SK-N-SH (cell line): Measurements from ENCODE around the gene MAP2K5.

Source experiments
- TF ChIP-seq, protein P1 (sequence below): fragments of 150-350 bp; IDR thresholded peaks from 2 replicates; pipeline ENCODE4 v1.6.1; 2016; ENCODE audit warnings: mild to moderate bottlenecking, low read depth, low read length
- TF ChIP-seq, protein P2 (sequence below): fragments of 200-600 bp; sonication (generic); IDR thresholded peaks from 2 replicates; pipeline ENCODE4 v1.6.1; 2017; ENCODE audit warnings: antibody characterized with exemption, mild to moderate bottlenecking, moderate library complexity
- TF ChIP-seq, protein P3 (sequence below): IDR thresholded peaks from 2 replicates; pipeline ENCODE4 v1.6.1; 2012; ENCODE audit warnings: mild to moderate bottlenecking, low read depth, low read length, moderate library complexity

DNA sequence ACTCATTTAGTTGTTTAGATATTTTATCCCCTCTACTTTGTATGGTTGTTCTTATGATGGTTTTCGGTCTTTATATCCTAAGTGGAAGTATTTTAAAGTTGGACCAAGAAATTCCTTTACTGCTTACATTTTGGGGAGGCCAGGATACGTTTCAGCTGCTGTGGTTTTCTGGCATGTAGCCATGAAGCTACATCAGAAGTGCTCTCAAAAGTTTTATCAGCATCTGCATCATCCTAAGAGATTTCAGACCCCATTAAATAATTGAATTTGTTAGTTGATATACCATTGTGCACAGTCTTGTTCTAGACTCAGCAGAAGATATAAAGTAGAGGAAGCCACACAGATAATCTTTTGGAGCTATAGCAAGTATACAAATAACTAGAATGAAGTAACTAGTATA lies 232.7 kb downstream of the MAP2K5 start:
- TF ChIP-seq, protein P1, sequence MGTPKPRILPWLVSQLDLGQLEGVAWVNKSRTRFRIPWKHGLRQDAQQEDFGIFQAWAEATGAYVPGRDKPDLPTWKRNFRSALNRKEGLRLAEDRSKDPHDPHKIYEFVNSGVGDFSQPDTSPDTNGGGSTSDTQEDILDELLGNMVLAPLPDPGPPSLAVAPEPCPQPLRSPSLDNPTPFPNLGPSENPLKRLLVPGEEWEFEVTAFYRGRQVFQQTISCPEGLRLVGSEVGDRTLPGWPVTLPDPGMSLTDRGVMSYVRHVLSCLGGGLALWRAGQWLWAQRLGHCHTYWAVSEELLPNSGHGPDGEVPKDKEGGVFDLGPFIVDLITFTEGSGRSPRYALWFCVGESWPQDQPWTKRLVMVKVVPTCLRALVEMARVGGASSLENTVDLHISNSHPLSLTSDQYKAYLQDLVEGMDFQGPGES, result no peak
- TF ChIP-seq, protein P2, sequence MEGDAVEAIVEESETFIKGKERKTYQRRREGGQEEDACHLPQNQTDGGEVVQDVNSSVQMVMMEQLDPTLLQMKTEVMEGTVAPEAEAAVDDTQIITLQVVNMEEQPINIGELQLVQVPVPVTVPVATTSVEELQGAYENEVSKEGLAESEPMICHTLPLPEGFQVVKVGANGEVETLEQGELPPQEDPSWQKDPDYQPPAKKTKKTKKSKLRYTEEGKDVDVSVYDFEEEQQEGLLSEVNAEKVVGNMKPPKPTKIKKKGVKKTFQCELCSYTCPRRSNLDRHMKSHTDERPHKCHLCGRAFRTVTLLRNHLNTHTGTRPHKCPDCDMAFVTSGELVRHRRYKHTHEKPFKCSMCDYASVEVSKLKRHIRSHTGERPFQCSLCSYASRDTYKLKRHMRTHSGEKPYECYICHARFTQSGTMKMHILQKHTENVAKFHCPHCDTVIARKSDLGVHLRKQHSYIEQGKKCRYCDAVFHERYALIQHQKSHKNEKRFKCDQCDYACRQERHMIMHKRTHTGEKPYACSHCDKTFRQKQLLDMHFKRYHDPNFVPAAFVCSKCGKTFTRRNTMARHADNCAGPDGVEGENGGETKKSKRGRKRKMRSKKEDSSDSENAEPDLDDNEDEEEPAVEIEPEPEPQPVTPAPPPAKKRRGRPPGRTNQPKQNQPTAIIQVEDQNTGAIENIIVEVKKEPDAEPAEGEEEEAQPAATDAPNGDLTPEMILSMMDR, result no peak
- TF ChIP-seq, protein P3, sequence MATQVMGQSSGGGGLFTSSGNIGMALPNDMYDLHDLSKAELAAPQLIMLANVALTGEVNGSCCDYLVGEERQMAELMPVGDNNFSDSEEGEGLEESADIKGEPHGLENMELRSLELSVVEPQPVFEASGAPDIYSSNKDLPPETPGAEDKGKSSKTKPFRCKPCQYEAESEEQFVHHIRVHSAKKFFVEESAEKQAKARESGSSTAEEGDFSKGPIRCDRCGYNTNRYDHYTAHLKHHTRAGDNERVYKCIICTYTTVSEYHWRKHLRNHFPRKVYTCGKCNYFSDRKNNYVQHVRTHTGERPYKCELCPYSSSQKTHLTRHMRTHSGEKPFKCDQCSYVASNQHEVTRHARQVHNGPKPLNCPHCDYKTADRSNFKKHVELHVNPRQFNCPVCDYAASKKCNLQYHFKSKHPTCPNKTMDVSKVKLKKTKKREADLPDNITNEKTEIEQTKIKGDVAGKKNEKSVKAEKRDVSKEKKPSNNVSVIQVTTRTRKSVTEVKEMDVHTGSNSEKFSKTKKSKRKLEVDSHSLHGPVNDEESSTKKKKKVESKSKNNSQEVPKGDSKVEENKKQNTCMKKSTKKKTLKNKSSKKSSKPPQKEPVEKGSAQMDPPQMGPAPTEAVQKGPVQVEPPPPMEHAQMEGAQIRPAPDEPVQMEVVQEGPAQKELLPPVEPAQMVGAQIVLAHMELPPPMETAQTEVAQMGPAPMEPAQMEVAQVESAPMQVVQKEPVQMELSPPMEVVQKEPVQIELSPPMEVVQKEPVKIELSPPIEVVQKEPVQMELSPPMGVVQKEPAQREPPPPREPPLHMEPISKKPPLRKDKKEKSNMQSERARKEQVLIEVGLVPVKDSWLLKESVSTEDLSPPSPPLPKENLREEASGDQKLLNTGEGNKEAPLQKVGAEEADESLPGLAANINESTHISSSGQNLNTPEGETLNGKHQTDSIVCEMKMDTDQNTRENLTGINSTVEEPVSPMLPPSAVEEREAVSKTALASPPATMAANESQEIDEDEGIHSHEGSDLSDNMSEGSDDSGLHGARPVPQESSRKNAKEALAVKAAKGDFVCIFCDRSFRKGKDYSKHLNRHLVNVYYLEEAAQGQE, result no peak
